ENCODE measurements around the gene TSR3.

DNA sequence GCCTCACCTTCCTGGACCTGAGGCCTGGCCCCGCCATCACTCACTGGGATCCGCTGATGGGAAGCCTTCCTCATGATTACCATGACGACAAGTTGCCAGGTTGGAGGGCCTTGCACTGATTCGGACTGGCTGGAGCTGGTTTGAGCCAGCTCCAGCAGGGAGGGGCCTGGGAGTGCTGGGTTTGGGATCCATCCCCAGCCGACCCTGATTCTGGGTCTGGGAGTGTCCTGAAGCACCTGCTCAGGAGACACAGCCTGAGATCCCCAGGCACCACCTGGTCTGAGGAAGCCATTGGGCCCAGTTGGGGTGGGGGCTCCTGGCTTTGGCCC is 24.1 kb downstream of the TSR3 start:
- TF ChIP-seq, protein P1, sequence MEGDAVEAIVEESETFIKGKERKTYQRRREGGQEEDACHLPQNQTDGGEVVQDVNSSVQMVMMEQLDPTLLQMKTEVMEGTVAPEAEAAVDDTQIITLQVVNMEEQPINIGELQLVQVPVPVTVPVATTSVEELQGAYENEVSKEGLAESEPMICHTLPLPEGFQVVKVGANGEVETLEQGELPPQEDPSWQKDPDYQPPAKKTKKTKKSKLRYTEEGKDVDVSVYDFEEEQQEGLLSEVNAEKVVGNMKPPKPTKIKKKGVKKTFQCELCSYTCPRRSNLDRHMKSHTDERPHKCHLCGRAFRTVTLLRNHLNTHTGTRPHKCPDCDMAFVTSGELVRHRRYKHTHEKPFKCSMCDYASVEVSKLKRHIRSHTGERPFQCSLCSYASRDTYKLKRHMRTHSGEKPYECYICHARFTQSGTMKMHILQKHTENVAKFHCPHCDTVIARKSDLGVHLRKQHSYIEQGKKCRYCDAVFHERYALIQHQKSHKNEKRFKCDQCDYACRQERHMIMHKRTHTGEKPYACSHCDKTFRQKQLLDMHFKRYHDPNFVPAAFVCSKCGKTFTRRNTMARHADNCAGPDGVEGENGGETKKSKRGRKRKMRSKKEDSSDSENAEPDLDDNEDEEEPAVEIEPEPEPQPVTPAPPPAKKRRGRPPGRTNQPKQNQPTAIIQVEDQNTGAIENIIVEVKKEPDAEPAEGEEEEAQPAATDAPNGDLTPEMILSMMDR (IDR thresholded peaks at IDR 0.05) = no peak
- TF ChIP-seq POLR2A (IDR thresholded peaks at IDR 0.05) = no peak
